ENCODE data around the gene ZFP69B.

DNA sequence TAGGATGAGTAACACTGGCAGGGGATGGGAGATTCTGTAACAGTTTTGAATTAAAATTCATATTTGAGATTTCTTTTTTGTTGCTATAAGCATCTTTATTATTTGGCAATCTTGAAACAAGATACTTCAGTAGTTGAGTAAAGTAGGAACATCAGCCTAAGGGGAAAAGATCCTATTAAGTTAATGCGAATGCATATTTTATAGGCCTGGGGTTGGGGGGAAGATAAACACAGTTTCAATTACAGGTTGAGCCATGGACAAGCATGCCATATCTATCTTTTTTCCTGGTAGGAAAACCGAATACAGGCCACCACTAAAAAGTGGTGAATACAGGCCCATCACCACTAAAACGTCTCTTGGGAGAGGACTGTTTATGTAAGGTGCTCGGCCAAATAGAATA, 44.5 kb upstream of the ZFP69B start:
- TF ChIP-seq, protein P1, sequence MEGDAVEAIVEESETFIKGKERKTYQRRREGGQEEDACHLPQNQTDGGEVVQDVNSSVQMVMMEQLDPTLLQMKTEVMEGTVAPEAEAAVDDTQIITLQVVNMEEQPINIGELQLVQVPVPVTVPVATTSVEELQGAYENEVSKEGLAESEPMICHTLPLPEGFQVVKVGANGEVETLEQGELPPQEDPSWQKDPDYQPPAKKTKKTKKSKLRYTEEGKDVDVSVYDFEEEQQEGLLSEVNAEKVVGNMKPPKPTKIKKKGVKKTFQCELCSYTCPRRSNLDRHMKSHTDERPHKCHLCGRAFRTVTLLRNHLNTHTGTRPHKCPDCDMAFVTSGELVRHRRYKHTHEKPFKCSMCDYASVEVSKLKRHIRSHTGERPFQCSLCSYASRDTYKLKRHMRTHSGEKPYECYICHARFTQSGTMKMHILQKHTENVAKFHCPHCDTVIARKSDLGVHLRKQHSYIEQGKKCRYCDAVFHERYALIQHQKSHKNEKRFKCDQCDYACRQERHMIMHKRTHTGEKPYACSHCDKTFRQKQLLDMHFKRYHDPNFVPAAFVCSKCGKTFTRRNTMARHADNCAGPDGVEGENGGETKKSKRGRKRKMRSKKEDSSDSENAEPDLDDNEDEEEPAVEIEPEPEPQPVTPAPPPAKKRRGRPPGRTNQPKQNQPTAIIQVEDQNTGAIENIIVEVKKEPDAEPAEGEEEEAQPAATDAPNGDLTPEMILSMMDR (optimal IDR thresholded peaks at IDR 0.05 in 1 of 3, IDR thresholded peaks at IDR 0.05 in 1 of 3, conservative IDR thresholded peaks at IDR 0.05 in 1 of 3; ENCODE audit: extremely low read depth in 1 of 3, insufficient read depth in 2 of 3, low read length in 3 of 3), result no peak
- TF ChIP-seq EZH2 (IDR thresholded peaks at IDR 0.05; ENCODE audit: low read length), result no peak

Data from keratinocyte (primary cell).